ENCODE results near the gene STARD13.

GRCh38 chr13:33181264-33181663 is 104.3 kb downstream of the STARD13 start:
- no peak for TF ChIP-seq CTCF (IDR thresholded peaks at IDR 0.05 in 2 of 3, conservative IDR thresholded peaks at IDR 0.05 in 1 of 3; ENCODE audit: borderline replicate concordance in 1 of 3, insufficient read depth in 1 of 3, low read depth in 2 of 3, low read length in 2 of 3)
- no peak for TF ChIP-seq EZH2phosphoT487 (IDR thresholded peaks at IDR 0.05; ENCODE audit: borderline replicate concordance)
- no peak for TF ChIP-seq POLR2A (IDR thresholded peaks at IDR 0.05; ENCODE audit: borderline replicate concordance, extremely low read depth, insufficient read depth, insufficient read length)
